ENCODE data around the gene KLHL3.
A peak's percentile ranks its signal among the peaks of the same experiment; 100 is the strongest.
"Not testable (repeated sequence)": the region's sequence is repeated elsewhere in the genome, so short reads cannot be mapped to it uniquely, and the experiment has no call there.

KLHL3 gene

GRCh38 chr5:137660349-137660817 lies 75.5 kb downstream of the KLHL3 start:
- peak; percentile 82 for DNase-seq

- DNase-seq = no peak
Observed at GRCh38 chr5:137659209-137659608, 76.7 kb downstream of the KLHL3 start.

- no peak for DNase-seq
Observed at GRCh38 chr5:137658324-137658723, 77.6 kb downstream of the KLHL3 start.

GRCh38 chr5:137657073-137657472 lies 78.8 kb downstream of the KLHL3 start:
- no peak for DNase-seq

DNA sequence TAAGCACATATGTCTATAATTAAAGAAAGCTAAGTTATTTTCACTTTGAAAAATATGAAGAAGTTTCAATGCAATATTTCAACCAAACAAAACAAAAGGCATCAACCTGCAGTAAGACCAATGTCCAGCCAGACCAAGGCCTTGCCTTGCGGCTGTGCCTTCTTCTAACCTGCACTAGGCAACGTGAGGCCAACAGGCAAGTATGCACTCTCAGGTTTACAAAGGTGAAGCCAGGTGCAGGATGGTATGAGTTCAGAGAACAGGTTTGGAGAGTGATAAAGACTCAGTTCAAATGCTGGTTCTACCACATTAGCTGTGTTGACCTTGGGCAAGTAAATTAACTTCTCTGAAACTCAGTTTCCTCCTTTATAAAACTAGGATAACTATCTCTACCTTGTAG lies 79.3 kb downstream of the KLHL3 start:
- no peak for DNase-seq

GRCh38 chr5:137651022-137651421 lies 84.9 kb downstream of the KLHL3 start:
- DNase-seq = no peak

- DNase-seq = no peak
Observed at GRCh38 chr5:137649228-137649935, 86.5 kb downstream of the KLHL3 start.

DNA sequence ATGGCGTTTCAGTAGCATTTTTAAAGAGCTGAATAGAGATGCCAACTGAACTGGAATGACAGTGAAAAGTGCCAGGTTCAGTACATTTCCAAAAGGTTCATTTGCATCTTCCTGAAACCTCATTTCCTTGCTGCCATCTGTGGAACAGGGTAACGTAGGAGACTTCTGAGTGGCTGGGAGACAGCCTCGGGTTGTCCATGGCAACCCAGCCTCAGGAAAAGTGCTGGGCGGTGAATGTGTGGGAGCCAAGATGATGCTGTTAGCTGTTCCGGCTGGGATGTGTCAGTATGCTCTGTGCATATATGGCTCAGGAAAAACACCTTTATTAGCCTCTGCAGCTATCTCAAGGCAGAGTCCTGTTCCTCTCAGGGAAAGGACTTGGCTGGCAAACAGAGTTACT lies 87.5 kb downstream of the KLHL3 start:
- no peak for DNase-seq

GRCh38 chr5:137647401-137647800 lies 88.5 kb downstream of the KLHL3 start:
- DNase-seq = no peak

GRCh38 chr5:137646761-137647160 lies 89.1 kb downstream of the KLHL3 start:
- no peak for DNase-seq

GRCh38 chr5:137643081-137643480 lies 92.8 kb downstream of the KLHL3 start:
- not testable (repeated sequence) for DNase-seq

- DNase-seq = no peak
Observed at GRCh38 chr5:137642091-137642490, 93.8 kb downstream of the KLHL3 start.

DNA sequence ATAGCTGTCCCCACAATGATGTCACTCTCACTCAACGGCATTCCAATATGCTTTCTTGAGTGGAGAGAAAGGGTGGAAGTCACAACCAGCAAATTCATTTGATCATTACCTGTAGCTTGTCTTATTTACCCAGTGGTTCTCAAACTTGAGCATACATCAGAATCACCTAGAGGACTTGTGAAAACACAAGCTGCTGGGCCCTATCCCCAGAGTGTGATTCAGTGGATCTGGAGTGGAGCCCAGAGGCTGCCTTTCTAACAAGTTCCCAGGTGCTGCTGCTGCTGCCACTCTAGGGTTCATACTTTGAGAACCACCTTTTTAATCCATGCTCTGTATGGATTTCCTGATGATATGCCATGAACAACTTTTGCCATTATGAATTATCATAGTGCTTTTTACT lies 94.7 kb downstream of the KLHL3 start:
- no peak for DNase-seq

GRCh38 chr5:137639645-137640044 lies 96.2 kb downstream of the KLHL3 start:
- DNase-seq = no peak

- no peak for DNase-seq
Observed at GRCh38 chr5:137638841-137639240, 97.0 kb downstream of the KLHL3 start.

DNA sequence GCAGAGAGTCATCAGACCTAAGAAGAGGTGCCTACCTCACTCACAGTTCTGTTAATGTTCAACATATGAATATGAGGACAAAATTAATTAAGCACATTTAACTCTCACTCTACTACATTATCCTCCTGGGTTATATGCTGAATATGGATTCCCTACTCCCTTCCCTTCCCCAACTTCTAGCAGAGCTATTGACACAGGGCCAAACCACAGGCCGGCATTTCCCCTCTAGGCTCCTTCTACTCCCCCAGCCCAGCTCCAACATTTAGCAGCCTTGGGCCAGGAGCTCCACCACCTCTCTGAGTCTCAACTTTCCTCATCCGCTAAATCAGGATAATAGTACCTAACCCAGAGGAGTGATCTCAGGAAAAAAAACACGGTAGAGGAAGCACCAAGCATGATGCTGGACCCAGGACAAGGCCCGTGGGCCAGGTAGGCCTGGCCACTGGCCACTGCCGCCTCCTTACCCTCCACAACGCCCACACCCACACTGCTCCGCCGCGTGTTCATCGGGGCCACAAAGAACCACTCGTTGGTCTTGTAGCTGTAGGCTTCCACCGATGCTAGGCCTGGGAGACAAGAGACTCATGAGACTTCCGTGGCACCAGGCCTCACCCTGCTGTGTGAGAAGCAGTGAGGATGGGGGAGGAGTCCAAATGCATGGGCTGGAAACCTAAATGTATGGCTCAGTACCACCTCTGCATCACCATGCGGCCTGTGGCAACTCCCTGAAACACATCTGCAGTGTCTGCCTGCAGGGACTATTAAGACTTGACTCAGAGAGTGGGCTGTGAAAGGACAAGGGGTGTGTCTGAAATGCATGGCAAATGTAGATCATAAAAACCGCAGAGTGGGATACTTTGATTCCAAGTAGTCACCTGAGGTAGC lies 98.8 kb downstream of the KLHL3 start:
- DNase-seq = no peak

DNA sequence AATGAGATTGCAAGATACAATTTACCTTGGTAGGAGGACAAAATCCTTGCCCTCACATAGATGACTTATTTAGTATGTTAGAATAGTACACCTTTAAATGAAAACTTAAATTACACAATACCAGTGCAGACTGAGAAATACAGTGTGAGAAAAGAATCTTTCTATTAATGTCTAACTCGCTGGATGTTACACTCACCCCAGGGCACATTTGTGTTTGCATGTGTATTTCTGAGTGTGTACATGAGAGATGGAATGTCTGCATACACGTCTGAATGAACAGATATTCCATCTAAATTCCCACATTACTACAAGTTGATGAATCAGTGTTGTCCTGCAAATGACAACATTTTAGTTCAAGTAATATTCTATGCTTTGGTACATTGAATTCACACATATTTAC lies 99.8 kb downstream of the KLHL3 start:
- no peak for DNase-seq

GRCh38 chr5:137635521-137635921 lies 100.4 kb downstream of the KLHL3 start:
- DNase-seq = no peak

DNA sequence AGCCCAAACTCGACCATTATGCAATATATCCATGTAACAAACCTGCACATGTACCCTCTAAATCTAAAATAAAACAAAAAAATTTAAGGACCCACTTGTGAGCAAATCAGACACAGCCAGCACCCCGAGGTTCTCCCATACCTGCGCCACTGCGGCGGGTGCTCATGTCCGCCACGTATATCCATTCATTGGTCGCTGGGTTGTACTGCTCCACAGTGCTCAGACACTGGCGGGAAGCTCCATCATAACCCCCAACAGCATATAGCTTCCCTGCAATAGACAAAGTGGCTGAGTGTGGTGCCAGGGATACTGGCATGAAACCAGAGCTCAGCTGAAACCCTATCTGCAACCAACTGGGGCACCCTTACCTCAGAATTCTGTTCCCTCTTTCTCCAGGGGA lies 102.0 kb downstream of the KLHL3 start:
- no peak for DNase-seq

DNA sequence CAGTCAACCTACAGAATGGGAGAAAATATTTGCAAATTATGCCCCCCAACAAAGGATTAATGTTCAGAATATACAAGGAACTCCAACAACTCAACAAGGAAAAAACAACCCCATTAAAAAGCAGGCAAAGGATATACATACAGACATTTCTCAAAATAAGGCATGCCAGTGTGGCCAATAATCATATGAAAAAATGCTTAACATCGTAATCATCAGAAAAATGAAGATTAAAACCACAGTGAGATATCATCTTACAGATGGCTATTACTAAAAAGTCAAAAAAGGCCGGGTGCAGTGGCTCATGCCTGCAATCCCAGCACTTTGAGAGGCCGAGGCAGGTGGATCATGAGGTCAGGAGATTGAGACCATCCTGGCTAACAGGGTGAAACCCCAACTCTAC lies 103.2 kb downstream of the KLHL3 start:
- DNase-seq = no peak

DNA sequence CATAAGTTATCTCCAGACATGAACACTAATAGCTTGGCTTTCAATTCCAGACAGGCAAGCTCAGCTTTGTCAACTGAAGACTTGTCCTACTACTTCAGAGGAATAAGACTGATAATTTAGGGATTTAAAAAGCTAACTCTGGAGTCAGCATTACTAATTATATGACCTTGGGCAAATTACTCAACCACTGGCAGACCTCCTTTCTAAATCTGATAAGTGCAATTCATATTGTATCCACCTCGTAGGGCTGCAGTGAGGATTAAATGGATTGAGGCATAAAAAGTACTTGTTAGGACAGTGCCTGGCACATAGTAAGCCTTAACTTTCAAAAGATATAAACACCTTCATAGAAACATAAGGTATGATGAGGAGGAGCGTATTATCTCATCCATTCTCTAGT lies 104.4 kb downstream of the KLHL3 start:
- DNase-seq = no peak

- DNase-seq = no peak
Observed at GRCh38 chr5:137630972-137631370, 104.9 kb downstream of the KLHL3 start.

DNA sequence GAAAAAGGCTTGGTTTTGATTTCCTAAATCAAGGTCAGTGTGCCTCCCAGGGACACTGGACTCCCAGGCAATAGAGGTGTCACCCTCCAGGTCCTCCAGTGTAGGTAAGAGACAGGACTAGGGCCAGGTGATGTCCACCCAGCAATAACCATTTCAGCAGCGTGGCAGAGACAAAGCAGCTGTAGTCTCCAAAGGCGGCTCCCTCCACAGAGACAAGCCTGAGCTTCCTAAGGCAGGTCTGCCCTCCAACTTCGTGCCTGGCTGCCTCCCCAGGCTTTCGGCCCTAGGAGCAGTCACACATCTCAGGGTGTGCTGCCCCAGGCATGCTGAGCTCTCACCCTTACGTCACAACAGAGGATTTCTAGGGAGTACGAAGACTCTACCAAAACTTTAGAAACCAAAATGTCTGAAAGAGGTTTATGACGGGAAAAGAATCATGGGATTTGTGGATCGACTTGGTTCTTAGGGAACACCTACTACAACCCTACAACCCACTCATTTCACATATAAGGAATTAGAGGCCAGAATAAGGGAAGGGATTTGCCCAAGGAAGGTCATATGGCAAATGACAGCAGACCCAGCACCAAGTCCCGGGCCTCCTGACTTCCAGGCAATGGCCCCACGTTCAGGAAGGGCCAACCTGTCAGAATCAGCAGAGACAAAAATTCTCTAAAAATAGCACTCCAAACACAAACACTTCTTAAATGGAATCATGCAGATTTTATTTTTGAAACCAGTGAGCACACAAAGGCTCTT lies 105.5 kb downstream of the KLHL3 start:
- no peak for DNase-seq

DNA sequence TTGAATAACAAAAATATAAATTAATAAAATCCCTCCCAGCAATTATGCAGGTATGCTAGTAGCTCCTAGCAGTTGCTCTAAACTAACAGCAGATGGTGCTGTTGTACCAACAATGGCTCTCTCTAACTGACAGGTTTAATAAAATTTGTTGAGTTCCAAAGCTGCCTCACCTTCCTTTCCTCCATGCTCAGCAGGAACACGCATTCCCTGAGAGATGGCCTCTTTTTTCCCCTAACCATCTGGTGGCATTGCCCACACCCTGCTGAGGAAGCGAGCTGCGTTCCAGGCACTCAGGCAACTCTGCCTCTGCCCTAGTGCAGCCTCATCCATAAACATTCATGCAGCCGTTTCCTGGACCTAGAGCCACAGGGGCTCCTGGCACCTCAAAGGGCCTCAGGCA lies 106.2 kb downstream of the KLHL3 start:
- no peak for DNase-seq

Measured in stimulated activated CD4-positive, alpha-beta T cell treated with anti-CD3 and anti-CD28 coated beads, Interleukin-15, amount 100 ng/mL, for 24 hours (primary cell).